Frontal cortex (tissue), 4 donors: Measurements from ENCODE around the gene SKP1. TPM values are rescaled to one million over a fixed set of nuclear protein-coding genes. Genes with fewer than 3 reads are reported as not detected.
A peak's percentile ranks its signal among the peaks of the same experiment; 100 is the strongest.

Experiments used
- DNase-seq, 2 donors: peaks; one replicate each; pipeline ENCODE4 v3.0.0; 2012; ENCODE audit warnings: low spot score in 2 of 2
- FAIRE-seq: peaks from 2 replicates; lab custom pipeline; 2012; peaks lifted over from hg19 to GRCh38; lab: Jason Lieb, UNC
- total RNA-seq: library from RNA; depleted of rRNA; stranded (reverse); fragments of >200 nt; gene quantifications from one replicate; pipeline ENCODE4 v1.2.3, GENCODE V29; 2014
- donor health status: control.
- donor health status: control.
- donor health status: control.

Gene SKP1
- total RNA-seq, 1 donor from 2014 or later = 139 TPM

DNA sequence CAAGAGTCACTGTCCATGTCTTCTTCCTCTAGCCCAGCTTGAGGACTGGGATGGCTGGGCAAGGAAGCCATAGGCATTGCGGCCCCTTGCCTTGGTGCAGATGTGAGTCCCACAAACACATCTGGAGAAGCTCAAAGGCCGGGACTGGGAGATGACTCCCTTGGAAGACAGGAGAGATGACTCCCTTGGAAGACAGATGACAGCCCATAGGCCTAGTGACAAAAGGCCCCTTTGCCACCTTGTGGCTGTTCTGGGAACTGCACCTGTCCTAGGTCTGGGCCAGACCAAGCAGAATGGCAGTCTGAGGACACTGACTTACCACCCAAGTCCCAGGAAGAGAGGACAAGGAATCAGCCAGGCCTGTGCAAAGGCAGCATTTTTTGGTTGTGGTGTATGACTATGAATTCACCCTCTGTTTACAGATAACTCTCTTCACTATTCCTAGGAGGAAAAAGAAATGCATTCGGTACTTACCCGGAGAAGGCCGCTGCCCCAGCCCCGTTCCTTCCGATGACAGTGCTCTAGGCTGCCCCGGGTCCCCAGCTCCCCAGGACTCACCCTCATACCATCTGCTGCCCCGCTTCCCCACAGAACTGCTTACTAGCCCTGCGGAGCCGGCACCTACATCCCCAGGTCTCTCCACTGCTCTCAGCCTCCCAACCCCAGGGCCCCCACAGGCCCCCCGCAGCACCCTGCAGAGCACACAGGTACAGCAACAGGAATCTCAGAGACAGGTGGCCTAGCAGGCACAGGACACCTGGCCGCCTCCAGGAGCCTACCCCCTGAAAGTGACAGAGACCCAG, 30.8 kb downstream of the SKP1 start:
- DNase-seq (peak in 1 of 2 donors; percentile 64), FAIRE-seq (no peak)

DNA sequence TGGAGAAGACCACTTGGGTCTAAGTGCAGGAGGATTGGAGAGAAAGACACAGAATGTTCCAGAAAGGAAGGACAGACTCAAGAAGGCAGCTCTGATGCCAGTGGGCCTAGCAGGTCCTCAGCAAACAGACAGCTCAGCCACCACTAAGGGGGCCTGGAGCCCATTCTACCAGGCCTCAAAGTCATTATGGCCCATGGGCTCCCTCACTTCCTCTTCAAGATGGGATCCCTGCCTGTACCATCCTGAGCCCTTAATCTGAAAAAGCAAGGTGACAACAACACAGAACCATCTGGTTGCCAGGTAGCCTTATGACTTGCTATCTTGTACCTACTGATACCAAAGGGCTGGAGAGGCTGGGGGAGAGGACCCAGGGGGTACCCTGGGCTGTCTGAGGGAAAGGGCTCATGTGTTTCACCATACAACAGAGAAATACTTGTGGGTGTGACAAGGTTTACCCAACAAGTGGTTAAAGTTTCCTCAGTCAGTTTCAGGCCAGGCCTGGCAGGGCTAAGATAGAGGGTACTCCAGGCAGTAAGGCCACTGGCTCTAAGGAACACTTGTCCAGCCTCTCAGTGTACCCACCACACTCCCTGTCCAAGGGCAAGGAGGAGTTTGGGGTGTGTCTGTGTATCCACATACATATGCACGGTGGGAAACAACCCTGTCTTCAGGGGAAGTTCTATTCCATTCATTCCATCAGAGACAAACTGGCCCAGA, 31.6 kb downstream of the SKP1 start:
- no peak for FAIRE-seq
- no peak for DNase-seq

DNA sequence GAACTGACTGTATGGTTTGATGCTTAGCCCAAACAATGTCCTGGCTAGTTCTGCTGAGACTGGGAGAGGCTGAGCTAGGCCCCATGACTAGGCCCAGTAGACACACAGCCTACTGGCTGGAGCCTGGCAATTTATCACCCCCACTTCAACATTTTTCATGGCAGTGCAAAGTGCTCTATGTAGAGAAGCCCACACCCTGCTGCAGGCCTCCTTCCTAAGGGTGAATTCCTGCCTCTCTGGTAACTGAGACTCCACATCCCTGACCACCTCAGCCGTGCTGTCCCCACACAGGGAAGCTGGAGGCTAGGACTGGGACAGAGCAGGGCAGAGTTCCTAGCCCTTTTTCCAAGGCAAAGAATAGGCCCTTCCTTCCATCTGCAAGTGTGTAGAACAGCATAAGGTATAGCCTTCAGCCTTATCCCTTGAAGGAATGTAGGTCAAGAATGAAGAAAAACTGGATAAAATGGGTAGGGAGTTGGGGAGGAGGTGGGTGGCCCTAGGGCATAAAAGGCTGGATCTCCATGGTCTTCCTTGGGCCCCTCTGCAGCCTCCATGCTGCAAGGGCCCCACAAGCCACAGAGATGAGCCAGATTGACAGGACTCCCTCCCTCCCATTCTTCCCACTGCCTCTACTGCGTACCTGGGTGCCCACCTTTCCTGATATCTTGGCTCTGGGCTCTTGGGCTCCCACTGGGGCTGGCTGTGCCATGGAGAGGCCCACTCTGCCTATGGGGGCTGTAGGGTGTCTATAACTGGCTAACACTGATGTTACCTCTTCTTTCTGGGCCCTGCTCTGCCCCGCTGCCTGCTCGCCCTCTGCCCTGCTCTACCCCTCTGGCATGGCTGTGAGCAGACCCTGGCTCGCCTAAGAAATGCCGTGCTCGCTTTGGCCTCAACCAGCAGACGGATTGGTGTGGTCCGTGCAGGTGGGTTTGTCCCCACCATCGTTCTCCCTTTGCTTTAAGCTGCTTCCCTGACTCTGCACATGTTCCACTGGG, 32.5 kb downstream of the SKP1 start:
- FAIRE-seq (no peak), DNase-seq (no peak)

DNA sequence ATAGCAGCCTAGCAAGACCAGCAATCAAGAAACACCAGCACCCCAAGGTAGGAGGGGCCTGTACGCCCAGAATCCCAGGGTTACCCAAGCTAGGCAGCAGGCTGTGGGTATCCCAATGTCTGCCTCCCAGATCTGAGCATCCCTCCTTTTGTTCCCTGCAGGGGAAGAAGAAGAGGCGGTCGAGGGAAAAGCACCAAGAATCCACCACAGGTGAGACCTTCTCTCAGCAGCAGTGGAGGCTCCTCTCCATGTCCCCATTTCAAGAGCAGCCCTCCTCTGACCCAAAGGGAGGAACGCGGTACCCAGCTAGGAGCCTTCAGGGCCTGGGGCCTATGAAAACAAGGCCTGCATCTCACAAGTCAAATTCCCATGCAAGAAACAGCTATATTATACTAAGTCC, 33.3 kb downstream of the SKP1 start:
- no peak for FAIRE-seq
- no peak for DNase-seq

DNA sequence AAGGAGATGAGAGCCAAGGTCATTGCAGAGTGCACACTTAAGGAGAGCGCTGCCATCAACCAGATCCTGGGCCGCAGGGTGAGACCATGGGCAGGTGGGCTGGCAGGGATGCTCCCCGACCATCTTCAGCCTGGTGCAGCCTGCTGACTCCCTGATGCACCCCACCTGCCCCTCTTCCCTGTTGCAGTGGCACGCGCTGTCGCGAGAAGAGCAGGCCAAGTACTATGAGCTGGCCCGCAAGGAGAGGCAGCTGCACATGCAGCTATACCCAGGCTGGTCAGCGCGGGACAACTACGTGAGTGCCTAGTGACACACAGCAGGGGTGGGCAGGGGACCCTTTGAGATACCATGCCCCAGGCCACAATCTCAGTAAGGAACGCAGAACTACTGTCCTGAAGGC, 33.9 kb downstream of the SKP1 start:
- DNase-seq = no peak
- FAIRE-seq = no peak

DNA sequence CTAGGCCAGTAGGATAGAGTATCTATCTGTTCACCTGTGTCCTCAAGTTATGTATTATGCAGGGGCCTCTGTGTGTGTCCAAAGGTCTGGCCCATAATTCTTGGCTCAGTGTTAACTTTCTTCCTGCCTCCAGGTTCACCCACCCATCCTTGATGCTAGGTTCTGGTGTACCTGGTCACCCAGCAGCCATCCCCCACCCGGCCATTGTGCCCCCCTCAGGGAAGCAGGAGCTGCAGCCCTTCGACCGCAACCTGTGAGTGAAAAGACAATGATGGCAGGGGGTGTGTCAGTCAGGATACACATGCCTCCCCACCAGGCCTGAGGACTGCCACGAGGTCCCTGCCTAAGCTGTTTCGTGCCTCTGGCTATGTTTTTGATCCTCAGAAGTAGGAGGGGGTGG, 34.7 kb downstream of the SKP1 start:
- DNase-seq (no peak), FAIRE-seq (no peak)

DNA sequence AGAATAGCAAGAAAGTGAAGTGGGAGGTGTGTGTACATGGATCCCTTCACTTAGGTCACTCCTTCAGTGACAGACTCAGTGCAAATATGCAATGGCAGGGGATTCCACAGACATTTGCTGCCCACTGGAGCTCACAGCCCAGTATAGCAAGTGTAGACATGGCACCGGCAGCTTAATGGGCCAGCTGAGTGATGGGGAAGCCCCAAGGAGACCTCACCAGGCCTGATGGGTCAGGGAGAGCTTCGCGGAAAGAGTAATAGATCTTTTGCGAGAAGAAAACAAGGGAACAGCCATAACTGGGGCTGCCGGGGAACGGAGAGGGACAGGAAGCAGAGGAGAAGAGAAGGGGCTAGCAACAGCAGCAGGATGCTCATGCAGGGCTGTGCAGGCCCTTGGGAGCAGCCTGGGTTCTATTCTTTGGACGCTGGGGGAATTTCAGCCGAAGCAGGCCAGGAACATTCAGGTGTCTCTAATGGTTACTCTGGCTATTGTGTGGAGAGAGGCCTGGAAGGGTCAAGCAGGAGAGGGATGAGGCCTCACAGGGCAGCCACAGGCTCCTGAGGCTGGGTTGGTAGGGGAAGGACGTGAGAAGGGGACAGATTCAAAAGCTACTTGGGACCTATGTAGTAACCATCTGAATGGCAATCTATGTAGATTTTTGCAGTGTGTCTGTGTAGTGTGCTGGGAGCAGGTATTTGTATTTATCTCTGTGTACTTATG, 35.3 kb downstream of the SKP1 start:
- no peak for DNase-seq
- FAIRE-seq = no peak

DNA sequence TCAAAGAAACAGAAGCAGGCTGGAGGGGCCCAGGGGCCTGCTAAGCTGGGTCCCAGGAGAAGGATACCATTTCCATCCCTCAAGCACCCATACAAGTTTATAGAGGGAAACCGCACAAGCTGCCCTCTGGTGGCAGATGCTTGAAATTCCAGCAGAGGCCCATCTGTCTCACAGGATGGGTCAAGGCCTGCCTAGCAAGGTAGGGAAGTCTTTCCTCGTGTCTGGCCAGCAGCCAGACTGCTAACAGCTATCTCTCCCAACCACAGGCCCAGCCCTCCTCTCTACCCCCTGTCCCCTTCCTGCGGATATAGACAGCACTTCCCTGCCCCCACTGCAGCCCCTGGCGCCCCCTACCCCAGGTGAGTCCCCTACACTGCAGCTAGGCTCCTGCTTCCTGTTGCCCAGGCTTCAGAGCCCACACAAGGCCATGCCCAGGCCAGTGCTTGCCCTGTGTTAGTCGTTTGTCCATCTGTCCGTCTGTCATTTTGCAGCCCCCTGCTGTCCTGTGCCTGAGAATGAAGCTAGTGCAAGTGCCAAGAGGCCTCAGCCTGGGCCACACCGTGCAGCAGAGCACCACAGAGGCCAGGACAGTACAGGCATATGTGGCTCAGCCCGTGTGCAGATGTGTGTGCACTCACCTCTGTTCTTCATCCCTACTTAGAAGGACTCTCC, 36.1 kb downstream of the SKP1 start:
- FAIRE-seq = no peak
- DNase-seq = peak in 1 of 2 donors; percentile 50

DNA sequence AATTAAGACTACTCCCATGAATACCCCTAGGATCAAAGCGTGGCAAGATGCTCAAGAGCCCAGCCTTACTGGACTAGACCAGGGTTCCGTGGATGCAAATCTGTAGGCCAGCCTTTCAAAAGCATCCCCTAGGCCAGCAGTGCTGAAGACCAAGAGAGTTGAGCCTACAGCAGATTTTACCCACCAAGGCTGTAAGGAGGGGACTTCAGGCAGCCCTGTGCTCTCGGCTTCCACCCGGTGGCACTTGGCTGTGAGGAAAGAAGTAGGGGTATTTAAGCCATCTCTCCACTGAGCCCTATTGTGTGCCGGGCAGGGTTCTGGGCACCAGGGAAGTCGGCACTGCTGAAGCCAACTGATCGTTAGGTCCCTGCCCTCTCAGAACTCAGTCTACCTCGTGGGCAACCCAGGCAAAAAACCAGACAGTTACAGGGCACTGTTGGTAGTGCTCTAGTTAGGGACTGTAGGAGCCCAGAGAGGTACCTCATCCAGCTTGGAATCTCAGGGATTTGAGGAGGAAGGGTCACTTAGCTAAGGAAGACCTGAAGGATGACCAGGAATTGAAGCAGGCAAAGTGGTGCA, 36.8 kb downstream of the SKP1 start:
- DNase-seq (no peak), FAIRE-seq (no peak)

DNA sequence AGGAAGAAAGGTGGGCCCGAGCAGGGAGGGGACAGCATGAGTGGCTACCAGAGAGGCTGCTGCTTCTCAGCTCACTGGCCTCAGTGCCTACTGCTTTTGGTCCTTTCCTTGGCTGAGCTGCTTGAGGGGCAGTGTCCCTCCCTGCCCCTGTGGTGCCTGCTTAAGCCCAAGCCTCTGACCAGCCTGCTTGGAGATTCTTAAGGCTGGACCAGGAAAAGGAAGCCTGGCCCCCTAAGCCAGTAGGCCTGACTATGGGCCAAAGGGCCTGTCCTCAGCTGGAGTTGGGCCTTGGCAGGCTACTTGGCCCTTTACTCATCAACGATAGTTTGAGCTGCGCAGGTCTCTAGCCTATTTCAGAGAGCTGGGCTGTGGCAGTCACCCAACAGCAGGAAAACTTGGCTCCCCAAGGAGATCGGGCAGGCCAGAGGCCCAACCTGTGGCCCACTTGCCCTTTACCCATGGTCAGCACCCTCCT, 37.3 kb downstream of the SKP1 start:
- DNase-seq (no peak), FAIRE-seq (no peak)

DNA sequence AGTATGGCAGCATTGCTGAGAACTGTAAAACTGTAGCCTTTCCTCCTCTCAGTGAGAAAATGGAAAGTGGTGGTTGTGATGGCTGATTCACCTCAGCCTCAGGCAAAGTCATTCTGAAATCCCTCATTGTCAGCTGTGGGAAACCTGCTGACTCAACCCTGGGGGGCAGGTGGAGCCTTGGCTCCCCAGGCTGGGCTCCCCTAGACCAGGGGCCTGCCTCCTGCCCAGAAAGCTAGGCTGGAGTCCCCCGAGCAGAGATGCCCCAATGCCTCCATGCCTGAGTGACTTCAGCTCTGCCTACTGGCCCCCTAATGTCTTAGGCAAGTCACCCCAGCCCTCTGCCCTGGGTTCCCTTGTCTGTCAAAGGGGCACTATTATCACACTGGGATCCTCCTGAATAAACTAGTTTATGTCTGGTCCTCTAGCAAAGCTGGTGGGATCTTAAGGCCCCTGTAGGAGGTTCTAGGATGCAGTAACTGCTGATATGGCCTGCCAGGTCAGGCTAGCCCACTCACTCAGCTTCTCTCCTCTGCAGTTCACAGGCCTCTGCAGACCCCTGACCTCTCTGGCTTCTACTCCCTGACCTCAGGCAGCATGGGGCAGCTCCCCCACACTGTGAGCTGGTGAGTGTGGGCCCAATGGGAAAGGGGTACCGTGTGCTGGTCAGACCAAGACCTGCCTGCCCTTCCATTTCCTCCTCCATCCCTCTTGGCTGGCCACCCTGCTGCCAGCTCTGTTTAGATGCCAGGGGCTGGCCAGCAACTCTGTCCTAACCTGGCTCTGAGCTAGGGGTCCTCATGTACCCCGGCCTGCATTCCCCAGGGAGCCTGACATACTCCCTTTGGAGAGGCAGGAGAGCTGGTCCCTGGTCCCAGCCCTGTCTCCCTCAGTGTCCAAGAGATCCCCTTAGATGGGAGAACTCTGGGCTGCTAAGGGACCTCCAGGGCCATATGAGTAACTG, 38.1 kb downstream of the SKP1 start:
- FAIRE-seq (no peak), DNase-seq (no peak)

DNA sequence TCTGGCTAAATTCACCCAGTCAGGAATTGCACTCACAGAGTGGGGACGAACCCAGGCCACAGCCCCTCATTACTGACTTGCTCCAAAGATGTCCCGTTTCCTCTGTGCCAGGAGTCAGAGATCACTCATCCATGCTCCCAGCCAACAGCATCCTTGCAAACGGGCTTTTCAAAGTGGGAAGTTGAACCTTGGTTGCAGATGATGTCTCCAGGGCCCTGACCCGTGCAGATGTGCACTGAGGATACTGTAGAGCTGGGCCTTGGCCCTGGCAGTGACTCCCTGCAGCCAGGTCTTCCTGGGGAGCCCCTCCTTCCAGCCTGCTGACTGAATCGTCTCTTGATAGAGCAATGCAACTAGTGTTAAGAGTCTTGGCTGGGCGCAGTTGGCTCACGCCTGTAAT, 40.0 kb downstream of the SKP1 start:
- FAIRE-seq (no peak), DNase-seq (no peak)

DNA sequence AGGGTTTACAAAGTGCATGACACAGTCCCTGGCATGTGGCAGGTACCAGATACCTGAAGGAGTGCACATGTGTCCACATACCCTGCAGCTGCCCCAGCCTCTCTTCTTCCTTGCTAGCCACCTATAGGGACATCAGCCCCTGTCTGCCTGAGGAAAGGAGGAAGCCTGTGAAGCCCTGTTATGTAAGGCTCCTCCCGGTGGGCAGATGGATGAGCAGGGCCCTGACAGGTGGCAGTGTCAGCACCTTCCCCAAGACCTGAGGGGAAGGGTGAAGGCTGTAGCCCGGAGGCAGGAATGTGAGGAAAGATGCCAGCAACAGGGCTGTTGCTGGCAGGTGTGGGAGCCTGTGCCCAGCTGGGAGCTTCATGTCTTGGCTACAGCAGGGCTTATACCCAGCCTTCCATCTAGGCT, 40.5 kb downstream of the SKP1 start:
- DNase-seq = no peak
- no peak for FAIRE-seq

DNA sequence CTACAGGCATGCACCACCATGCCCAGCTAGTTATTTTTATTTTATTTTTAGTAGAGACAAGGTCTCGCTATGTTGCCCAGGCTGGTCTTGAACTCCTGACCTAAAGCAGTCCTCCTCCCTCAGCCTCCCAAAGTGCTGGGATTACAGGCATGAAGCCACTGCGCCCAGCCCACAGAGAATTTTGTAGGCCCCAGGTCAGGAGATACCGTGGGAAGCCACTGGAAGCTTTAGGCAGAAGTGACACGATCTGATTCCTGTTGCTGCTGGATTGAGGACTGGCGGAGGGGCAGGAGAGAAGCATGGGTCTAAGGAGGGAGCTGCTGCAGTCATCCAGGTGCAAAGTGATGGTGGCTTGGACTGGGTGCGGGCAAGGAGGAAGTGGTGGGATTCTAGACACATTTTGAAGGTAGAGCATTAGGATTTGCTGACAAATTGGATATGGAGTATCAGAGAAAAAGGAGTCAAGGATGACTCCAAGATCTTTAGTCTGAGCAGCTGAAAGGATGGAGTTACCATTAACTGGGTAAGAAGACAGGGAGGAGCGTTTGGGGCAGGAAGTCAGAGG, 41.6 kb downstream of the SKP1 start:
- FAIRE-seq = no peak
- no peak for DNase-seq

DNA sequence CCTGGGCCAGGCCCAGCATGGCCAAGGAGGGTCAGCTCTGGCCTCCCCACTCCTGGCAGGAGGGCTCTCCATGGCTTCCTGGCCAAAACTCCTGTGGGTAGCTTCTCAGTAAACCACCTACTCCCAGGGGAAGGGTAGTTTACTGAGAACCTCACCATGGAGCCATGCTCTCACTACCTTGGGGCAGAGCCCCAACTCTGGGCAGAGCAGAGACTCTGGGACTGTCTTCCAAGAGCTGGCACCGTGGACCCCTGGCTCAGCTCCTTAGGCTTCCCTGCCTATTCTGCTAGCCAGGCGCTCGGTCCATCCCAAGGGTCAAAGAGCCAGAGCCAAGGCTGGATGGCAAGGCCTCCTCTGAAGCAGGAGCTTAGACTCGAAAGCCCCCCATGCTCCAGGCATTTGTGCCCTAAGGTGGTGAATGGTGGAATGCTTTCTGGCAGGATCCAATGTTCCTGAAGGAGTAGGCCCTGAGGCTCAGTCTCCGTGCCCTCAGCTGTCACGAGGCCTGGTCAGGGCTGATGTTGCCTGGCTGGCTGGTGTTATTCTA, 42.7 kb downstream of the SKP1 start:
- DNase-seq (no peak), FAIRE-seq (no peak)

DNA sequence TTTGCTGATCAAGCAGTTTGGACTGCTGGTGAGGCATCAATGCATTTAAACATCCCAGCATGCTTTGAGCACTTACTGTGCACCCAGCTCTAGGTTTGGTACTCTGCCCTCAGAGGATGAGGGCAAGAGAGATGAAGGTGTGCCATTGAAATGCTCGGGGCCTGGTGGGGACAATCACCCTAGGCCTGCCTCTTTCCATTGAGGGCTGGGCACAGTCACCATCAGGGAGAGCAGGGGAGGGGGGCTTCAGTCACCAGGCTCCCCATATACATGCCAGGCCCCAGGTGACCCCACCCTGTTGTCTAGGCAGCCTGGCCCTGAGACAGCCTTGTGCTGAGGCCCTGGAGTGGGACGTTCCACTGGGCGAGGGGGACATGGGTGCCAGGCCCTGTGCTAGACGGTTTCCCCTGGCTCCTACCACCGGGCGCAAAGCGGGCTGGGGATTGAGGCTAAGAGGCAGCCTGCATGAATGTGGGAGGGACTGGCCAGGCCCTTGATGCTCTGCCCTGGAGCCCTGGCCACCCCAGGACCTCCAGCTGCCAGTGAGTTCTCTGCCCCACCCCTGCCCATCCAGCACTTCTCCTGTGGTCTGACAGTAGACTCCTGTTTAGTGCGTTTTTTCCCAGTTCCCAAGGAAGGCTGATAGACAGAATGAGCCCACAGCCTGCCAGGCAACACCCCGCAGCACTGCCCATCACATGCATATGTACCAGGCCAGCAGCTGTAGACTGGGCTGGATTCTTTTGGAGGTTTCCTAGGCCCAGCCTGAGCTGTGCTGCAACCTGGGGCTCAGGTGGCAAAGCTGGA, 43.4 kb downstream of the SKP1 start:
- no peak for DNase-seq
- no peak for FAIRE-seq
